NOMO-1 treated with DMSO at 0.1 percent for 48 hours (cell line): ENCODE data around the gene NFATC2.

Source experiments
- DNase-seq: peaks from one replicate; lab custom pipeline; 2025; ENCODE audit not compliant: unreplicated experiment; lab: John Stamatoyannopoulos, UW

The NFATC2 gene

DNA sequence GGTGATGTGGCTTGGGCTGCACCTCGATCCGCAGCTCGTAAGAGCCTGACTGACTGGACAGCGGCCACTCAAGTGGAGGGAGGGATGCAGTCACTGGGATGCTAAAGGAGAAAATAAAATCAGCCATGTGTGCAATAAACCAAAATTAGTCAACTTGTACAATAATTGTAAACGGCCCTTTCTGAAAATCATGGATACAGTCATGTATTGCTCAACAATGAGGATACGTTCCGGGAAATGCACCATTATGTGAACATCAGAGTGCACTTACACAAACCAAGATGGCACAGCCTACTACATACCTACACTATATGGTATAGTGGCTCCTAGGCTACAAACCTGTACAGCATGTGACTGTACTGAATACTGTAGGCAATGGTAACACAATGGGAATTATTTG lies 25.7 kb downstream of the NFATC2 start:
- no peak for DNase-seq

DNA sequence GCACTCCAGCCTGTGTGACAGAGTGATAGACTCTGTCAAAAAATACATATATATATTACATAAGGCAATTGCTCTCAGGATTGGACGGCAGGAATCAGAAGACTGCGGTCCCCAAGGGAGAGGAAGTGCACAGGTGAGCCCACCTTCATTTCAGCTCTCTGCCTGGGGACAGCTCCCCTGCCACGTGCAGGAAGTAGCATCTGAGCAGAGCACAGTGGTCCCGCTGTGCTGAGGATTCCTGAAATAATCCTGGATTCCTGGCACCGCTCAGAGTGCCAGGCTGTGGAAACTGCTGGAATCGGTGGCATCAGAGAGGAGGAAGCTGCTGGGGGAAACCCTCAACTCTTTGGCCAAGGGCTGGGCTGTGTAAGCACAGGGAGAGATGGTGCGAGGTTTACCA lies 27.7 kb downstream of the NFATC2 start:
- no peak for DNase-seq

DNA sequence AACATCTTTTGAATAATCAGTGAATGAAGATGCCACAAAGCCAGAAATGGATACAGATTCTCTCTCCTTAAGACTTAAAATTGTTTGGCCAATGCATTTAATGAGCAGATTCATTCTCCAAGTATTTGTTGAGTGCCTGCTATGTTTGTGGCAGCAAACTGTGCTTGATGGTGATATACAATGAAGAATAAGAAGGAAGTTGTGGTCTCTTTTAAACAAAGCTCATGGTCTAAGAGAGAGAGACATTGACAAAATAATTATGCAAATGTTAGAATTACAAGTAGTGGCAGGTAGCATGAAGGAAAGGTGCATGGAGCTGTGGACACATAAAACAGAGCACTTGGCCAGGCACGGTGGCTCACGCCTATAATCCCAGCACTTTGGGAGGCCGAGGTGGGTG lies 28.3 kb downstream of the NFATC2 start:
- DNase-seq = no peak

DNA sequence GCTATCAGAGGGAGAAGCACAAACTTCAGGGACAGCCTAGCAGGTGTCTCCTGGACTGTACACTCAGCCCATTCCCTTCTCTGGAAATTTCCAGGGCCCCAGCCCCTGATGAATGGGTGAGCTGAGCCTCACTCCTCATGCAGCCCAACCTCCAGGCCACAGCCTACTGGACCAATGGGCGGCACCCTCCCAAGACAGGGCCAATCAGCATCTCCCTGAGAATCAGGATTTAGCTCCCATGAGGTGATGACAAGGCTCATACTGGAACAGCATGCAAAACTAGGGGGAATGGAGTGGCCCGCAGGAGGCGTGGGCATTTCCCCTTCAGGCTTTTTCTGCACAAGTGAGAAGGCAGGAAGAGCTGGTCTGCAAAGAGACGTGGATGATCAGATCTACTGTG lies 29.0 kb downstream of the NFATC2 start:
- no peak for DNase-seq

DNA sequence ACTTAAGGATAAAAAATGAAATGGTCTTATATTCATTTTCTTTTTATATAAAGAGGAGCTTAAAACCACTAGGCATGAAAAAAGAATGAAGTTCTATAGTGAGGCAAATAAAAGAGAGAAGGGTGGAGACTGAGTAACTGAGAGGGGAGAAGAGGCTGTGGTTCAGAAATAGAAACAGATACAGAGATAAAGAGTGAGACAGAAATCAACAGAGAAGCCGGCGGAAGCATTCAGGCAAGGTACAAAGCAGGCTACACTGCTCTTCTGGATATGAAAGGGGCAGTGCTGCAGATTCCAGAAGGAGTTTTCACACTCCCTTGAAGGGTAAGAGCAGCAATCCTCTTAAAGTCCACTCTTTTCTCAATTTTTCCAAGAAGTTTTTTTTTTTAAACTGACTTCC lies 29.9 kb downstream of the NFATC2 start:
- DNase-seq = no peak

DNA sequence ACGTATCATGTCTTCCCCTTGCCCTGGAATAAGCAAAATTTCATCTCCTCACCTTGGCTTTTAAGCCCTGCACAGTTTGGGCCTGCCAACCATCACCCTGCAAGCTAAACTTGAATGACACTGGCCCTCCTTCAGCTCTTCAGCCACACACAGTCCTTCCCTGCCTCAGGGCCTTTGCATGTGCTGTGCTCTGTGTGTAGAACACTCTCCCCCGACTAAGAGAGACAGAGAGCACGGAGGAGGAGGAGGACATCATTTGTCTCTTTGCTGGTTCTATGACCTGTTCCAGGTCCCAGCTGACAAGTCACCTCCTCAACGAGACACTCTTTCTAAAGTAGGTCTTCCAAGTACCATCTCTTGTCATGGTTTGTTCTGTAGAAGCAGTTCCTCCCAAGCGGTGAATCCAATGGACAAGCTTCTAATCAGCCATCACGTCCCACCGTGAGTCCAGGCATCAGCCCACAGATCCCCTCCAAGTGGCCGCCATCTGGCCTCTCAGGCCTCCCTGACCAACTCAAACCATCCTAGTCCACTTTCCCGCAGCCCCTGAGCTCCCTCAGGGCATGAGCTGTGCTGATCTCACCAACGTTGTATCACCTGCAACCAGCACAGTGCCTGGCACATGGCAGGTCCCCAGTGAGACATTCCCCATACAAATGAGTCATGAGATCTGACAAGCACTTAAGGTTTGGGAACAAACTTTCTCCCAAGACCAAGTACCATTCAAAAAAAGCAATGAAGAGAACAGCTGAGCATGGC lies 30.5 kb downstream of the NFATC2 start:
- no peak for DNase-seq

DNA sequence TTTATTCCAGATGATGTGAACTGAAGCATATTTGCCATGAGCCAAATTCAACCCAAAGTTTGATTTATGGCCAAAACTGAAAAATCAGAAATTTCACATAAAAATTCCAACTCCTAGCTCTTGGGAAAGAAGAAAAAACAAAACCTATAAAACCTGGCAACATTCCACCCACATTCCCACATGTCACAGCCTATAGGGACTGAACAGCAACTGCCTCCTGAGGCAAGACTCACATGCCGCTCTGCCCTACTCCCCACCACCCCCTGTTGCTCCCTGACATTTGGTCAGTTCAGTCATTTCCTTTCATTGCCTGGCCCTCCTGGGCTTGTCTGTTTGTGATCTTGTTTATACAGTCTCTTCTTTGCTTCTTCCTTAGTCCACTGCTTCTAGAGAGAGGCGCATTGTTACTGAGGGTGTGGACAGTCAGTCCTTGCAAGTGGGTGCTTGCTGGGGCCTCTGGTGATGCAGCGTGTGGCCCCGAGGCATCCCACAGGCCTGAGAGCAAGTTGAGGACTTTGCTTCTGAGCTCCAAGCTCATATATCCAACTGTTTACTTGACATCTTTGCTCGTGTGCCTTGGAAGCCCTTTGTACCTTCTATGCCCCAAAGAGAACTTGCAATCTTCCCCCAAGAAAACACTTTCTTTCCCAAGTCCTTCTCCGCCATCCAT lies 31.4 kb downstream of the NFATC2 start:
- no peak for DNase-seq

DNA sequence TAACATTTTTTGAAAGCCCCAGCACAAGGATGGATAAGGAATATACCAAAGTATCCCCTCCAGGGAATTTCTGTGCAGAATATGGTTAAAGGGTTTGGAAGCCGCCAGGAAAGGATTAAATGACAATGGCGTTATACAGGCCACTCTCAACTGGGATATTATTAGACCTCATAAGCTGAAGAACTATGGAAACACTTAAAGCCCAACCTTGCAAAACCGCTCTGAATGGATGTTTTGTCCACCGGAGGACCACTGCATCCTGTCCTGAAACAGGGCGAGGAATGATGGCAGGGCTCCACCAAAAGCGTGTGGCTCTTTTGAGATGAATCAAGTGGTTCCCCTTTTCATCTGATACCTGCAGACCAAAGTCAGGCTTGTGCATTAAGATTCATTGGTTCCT lies 32.4 kb downstream of the NFATC2 start:
- no peak for DNase-seq

DNA sequence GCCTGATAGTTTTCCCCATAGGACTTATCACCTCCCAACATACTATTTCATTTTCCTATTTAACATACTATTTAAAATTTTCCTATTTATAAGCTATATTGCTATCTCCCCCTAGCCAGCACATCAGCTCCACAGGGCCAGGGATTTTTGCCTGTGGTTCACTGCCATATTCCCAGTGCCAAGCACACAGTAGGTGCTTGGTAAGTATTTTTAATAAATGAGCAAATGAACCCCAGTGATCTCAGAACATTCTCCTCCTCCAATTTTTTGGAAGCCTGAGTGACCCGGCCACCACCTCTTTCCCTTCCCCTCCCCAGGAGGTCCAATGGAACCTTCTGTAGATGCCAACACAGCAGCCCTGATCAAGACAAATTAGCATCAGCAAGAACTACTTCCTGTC lies 33.3 kb downstream of the NFATC2 start:
- no peak for DNase-seq

DNA sequence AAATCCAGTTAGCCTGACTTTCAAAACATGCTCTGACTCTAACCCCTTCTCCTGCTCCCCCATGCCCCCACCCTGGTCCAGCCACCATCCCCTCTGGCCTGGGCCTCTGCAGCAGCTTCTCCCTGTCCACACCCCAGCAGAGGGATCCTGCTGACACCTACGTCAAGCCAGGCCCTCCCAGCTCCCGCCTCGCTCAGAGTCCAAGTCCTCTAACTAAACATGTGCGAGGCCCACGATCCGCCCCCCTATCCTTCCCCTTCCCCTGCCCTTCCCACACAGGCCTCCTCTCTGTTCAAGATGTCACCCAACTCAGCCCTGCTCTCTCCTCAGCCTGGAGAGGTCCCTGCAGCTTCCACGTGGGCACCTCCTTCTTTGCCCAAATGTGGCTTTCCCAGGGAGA lies 33.7 kb downstream of the NFATC2 start:
- DNase-seq = no peak

DNA sequence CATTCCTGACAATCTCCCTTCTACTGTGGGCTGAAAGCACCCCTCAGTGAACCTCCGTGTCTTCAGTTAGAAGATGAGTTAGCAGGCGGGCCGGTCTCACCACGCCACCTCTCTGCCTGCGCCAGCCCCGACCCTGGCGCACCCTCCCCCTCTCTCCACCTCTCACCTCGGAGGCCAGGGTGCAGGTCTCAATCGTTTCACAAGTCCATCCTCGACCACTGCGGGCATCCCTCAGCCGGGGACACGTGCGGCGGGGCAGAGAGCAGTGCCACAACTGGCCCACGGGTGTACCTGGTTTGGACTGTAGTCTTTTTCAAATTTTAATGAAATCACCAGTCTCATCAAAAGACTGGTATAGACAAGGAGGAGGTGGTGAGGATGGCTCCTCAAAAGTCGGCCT lies 34.4 kb downstream of the NFATC2 start:
- DNase-seq = no peak

DNA sequence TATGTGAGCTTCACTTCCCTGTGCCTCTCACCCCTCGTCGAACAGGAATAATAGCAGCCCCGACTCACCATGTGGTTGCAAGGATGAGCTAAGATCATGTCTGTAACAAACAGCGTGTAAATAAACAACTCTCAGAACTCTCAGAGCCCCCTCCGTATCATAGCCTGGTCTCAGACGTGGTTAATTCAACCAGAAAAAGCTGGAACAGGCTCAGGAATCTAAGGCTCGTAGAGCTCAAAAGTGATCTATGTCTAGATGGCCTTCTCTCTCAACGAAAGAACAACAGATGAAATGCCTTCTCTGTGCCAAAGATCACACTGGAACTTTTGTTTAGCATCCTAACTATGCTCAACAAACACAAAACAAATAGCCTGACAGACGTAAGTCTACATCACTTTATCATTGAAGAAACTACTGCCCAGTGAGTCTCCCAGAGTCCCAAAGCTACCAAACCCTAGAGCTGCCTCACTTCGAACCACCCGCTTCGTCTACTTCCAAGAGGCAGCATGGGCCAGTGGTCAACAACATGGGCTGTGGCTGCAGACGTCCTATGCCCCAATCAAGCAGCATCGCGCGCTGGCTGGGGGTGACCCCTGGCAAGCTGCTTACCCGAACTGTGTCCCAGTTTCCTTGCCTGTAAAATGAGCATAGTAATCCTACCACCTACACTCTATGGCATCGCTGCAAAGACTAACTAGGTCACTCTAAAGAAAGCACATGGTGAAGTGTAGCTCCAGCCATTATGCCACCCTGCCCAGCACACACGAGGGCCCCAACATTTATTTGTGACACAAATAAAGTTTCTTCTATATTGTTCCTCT lies 35.1 kb downstream of the NFATC2 start:
- no peak for DNase-seq

DNA sequence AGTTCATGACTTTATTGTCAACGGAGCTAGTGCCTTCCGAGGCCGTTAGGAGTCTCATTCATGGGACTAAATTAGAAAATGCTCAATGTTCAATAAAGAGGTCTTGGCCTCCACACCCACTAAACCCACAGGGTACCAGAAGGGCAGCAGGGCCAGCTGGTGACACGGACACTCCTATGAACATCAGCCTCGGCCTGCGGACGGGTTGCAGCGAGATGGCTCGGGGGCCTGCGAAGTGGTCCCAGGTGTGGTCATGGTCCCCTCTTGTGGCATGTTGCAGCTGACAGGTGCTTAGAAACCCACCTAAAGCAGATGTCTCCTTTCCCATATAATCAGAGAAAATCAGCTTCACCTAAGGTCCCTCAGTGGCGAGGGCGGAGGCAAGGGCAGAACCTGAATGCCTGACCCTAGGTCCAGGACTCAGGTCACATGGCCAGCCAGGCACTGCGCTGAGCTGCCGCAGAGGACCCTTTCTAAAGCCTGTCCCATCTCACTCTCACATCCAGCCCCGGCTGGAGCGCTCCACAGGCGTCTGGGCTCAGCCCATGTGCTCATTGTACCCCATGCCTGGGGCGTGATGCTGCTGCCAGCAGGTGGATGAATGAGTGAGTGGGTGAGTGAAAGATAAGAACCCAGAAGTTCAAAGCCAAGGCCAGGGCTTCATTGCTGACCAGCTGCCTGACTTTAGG lies 35.8 kb downstream of the NFATC2 start:
- no peak for DNase-seq

DNA sequence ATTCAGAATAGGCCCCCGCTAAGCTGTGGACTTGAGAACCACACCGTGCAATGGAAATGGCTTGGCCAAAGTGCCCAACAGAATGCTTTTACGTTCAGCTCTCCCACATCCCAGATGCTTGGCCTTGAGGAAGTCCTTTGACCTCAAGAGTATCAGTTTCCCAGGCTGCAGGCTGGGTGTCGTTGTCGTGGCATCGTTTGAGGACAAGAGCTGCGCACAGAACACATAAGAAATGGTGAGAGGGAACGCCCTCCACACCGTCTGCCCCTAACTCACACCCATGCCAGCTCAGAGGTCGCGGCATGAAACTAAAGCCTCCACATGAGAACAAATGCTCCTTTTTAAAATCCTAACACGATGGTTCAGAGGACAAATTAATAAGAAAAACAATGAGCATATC lies 37.0 kb downstream of the NFATC2 start:
- DNase-seq = no peak

DNA sequence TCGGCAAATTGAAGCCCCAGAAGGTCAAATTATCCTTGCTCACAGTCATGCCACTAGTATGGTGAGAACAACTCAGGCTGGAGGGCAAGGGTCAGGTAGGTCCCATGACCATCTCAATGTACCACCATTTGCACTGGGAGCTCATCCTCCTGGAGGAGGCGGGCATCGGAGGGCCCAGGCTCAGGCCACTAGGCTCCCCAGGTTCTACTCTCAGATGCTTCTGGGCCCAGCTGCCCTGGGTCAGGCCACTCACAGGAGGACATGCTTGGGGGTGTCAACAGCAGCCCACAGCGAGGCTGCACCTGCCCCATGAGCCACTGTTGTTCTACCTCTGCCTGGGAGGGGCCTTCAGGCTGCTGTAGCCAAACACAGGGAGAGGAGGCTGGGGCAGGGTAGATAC lies 39.1 kb downstream of the NFATC2 start:
- DNase-seq = no peak

DNA sequence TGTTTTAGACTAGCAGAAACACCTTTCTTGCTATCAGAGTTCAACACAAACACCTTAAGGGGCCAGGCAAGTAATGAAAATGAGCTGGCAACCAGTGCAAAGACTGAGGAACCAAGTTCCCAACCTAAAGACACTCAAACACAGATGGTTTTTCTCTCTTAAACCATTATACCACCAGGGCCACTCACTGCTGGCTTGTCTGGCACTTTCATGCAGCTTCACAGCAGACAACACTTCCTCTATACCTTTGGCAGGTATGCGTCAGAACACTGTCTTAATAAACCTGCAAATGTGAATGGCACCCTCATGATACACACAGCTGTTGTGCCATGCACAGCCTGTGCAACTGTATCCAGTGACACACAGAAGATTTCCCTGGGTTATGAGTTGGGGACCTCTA lies 41.6 kb downstream of the NFATC2 start:
- DNase-seq = no peak

DNA sequence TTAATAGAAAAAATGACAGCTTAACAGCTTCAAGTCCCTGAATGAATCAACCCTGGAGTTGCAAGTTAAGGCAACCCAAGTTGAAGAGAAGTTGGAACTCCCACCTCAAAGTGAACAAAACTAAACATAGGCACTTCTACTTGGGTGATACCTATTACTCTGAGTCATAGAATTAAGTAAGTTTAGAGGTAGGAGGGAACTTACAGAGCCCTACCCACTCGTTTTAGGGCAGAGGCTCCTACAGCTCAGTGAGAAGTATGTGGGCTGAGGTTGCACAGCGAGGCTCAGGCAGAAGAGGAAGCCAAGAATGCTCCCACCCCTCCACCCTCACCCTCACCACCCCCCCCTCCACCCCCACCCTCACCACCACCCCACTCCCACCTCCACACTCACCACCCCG lies 42.2 kb downstream of the NFATC2 start:
- DNase-seq = peak; percentile 81

DNA sequence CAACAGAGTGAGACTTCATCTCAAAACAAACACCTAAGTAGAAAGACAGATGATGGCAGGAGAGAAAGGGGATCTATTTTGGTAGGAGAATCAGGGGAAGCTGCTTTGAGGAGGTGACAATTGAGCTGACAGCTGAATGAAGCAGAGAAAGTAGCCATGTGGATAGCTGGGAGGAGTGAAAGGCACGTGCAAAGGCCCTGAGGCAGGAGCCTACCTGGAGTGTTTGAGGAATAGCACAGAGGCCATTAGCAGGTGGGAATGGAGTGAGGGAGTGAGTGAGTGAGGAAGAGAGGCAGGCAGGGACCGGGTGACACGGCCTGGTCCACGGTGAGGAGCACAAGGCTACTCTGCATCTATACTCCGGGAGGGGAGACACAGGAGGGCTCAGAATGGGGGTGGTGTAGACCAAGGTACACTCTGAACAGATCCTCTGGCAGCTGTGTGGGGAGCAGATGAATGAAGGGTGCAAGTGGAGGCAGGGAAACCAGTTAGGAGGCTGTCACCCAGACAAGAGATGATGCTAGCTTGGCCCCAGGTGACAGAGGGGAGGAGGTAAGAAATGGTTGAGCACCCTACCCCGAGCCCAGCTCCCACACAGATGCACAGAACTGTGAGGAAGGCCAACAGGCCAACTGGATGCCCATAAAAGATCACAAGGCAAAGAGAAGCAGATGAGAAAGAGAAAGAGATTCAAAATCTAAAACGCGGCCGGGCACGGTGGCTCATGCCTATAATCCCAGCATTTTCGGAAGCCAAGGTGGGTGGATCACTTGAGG lies 43.6 kb downstream of the NFATC2 start:
- DNase-seq = no peak

DNA sequence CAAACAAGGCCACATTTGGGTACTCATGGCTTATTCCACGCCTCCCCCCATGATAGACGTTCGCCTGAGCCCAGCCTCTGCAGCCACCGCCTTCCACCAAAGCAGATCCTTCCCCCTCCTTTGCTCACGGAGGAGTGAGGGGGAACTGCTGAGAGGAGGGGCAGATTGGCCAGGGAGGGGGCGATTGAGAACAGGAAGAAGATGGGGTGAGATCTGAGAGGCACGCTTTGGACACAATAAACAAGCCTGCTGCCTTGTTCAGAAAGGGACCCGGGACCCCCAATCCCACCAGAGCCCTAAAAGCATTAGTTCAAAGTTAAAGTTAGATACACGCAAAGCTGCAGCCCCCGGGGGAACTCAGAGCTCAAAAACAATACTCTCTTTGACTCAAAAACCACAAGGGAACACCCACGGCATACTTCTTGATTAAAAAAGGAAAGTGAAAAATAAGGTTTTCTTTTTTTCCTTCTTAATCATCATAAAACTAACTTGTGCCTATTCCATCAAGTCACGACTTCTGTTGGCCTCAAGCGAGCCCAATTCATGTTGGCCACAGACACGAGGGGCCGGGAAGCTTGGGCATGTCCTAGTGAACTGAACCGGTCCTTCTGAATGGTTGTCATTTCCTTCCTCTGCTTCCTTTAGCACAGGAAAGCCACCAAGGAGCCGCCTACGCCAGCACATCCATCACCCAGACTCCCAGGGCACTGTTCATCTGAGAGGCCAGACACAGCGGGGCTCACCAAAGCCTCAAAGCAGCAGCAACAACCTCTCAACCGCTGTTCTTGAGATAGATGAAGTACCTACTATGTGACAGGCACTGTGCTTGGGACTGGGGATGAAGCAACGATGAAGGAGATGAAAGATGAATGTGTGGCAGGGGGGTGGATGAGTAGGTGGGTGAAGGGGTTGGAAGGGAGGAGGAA lies 44.7 kb downstream of the NFATC2 start:
- DNase-seq = peak; percentile 42

DNA sequence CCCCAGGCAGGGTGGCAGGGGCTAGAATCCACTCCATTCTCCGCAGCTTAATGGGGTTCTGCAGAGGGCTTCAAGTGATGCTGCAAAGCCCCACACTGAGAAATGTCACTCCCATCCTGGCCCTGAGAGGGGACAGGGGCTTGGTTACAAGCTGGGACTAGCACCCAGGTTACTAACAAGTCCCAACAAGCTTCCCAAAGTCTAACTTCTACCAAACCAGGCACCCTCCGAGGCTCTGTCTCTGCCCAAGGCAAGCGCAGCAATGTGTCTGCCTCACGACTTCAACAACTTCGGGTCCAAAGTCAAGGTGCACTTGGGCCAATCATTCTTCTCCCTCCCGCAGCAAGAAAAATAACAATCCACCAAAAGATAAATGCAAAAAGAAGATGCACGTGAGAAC lies 45.6 kb downstream of the NFATC2 start:
- no peak for DNase-seq
